Glutamatergic neuron (in vitro differentiated cells): ENCODE measurements around the gene FAM210B. TPM values are rescaled to one million over a fixed set of nuclear protein-coding genes. Genes with fewer than 3 reads are reported as not detected.

Experiments
- DNase-seq: peaks from one replicate; pipeline ENCODE4 v3.0.0; 2022
- H3K27ac Mint-ChIP-seq: one replicate; pipeline ENCODE4 v1.8.0; 2020; ENCODE audit warnings: mild to moderate bottlenecking, mixed read lengths, inconsistent platforms; ENCODE audit not compliant: unreplicated experiment
- H3K27me3 Mint-ChIP-seq: one replicate; pipeline ENCODE4 v1.8.0; 2020; ENCODE audit warnings: mild to moderate bottlenecking, moderate library complexity, mixed read lengths, inconsistent platforms; ENCODE audit not compliant: unreplicated experiment
- H3K36me3 Mint-ChIP-seq: one replicate; pipeline ENCODE4 v1.8.0; 2020; ENCODE audit warnings: mild to moderate bottlenecking, mixed read lengths, inconsistent platforms; ENCODE audit not compliant: unreplicated experiment
- H3K4me1 Mint-ChIP-seq: one replicate; pipeline ENCODE4 v1.8.0; 2020; ENCODE audit warnings: mild to moderate bottlenecking, low read depth, mixed read lengths, inconsistent platforms; ENCODE audit not compliant: unreplicated experiment
- H3K4me3 Mint-ChIP-seq: one replicate; pipeline ENCODE4 v1.8.0; 2020; ENCODE audit warnings: mild to moderate bottlenecking, mixed read lengths, inconsistent platforms; ENCODE audit not compliant: unreplicated experiment
- H3K9me3 Mint-ChIP-seq: one replicate; pipeline ENCODE4 v1.8.0; 2020; ENCODE audit warnings: mild to moderate bottlenecking, moderate library complexity, mixed read lengths, inconsistent platforms; ENCODE audit not compliant: unreplicated experiment
- total RNA-seq: library from RNA; stranded (reverse); fragmentation: NEBNext Ultra II Directional; extraction: Animal tissue kit (Norgen Biotek cat#: 25700); gene quantifications from one replicate; pipeline ENCODE4 v1.2.1, GENCODE V29; 2021; ENCODE audit not compliant: unreplicated experiment
- TF ChIP-seq, protein P1 (sequence below): fragments of 200-600 bp; sonication (generic); IDR thresholded peaks from one replicate; pipeline ENCODE4 v1.5.0; 2021; ENCODE audit not compliant: partially characterized antibody, unreplicated experiment

The FAM210B gene
- total RNA-seq, 1 donor from 2014 or later: 86.1 TPM

- H3K9me3 Mint-ChIP-seq: peaks cover 2% of the 10 kb centered on the region
- no peaks in the 10 kb centered on the region for H3K36me3 Mint-ChIP-seq
- H3K4me1 Mint-ChIP-seq: peaks cover 10% of the 10 kb centered on the region
- DNase-seq: no peak
- TF ChIP-seq, protein P1, sequence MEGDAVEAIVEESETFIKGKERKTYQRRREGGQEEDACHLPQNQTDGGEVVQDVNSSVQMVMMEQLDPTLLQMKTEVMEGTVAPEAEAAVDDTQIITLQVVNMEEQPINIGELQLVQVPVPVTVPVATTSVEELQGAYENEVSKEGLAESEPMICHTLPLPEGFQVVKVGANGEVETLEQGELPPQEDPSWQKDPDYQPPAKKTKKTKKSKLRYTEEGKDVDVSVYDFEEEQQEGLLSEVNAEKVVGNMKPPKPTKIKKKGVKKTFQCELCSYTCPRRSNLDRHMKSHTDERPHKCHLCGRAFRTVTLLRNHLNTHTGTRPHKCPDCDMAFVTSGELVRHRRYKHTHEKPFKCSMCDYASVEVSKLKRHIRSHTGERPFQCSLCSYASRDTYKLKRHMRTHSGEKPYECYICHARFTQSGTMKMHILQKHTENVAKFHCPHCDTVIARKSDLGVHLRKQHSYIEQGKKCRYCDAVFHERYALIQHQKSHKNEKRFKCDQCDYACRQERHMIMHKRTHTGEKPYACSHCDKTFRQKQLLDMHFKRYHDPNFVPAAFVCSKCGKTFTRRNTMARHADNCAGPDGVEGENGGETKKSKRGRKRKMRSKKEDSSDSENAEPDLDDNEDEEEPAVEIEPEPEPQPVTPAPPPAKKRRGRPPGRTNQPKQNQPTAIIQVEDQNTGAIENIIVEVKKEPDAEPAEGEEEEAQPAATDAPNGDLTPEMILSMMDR: no peak
- H3K27me3 Mint-ChIP-seq: peaks cover 2% of the 10 kb centered on the region
- no peak overlapping the region for H3K27ac Mint-ChIP-seq
- H3K4me3 Mint-ChIP-seq: no peak overlapping the region
Observed at GRCh38 chr20:56372850-56373249, 14.1 kb downstream of the FAM210B start.

DNA sequence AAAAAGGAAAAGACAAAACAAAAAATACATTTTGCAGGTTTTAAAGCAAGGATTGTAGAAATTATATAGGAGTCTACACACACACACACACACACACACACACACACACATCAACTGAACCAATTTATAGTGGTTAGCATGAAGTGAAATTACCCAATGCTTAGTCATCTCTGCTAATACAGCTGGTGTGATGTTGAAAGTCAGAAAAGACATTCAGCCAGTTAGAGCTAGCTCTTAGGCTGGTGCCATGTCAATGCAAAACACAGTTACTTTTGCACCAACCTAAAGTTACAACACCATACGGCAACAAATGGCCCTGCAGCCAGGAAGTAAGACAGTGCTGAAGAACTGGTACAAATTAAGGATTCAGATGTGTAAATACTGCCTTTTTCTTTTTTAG, 15.2 kb downstream of the FAM210B start:
- Mint-ChIP-seq H3K27ac (no peak overlapping the region), H3K4me3 (no peak overlapping the region), H3K36me3 (no peaks in the 10 kb centered on the region), H3K4me1 (peaks cover 6% of the 10 kb centered on the region), H3K27me3 (no peaks in the 10 kb centered on the region), H3K9me3 (peaks cover 2% of the 10 kb centered on the region)
- TF ChIP-seq, protein P1: no peak
- DNase-seq: no peak

- Mint-ChIP-seq H3K9me3 (no peaks in the 10 kb centered on the region), H3K4me3 (no peak overlapping the region), H3K36me3 (no peaks in the 10 kb centered on the region), H3K4me1 (no peaks in the 10 kb centered on the region), H3K27ac (no peak overlapping the region), H3K27me3 (no peaks in the 10 kb centered on the region)
- DNase-seq: no peak
- TF ChIP-seq, protein P1: no peak
Observed at GRCh38 chr20:56376331-56376730, 17.6 kb downstream of the FAM210B start.

DNA sequence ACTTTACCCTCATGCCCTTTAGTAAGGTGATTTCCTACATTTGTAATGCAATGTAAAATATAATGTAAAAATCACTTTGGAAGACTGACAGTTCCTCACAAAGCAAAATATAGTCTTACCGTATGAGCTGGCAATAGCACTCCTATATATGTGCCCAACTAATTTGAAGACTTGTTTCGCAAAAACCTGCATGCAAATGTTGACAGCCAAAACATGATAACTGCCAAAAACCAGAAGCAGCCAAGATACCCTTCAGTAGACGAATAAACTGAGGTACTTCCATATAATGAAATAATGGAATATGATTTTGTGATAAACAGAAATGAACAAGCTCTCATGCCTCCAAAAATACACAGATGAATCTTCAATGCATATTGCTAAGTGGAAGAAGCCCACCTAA, 19.6 kb downstream of the FAM210B start:
- Mint-ChIP-seq H3K9me3 (peaks cover 2% of the 10 kb centered on the region), H3K36me3 (no peaks in the 10 kb centered on the region), H3K4me1 (peaks cover 13% of the 10 kb centered on the region), H3K27ac (no peak overlapping the region), H3K4me3 (no peak overlapping the region), H3K27me3 (peaks cover 3% of the 10 kb centered on the region)
- DNase-seq: no peak
- TF ChIP-seq, protein P1: no peak

- no peak overlapping the region for H3K4me3 Mint-ChIP-seq
- H3K36me3 Mint-ChIP-seq: no peaks in the 10 kb centered on the region
- H3K27ac Mint-ChIP-seq: no peak overlapping the region
Observed at GRCh38 chr20:56380375-56380774, 21.6 kb downstream of the FAM210B start.

More at GRCh38 chr20:56380375-56380774, 21.6 kb downstream of the FAM210B start:
- TF ChIP-seq, protein P1: no peak
- H3K4me1 Mint-ChIP-seq: peaks cover 26% of the 10 kb centered on the region
- H3K27me3 Mint-ChIP-seq: peaks cover 4% of the 10 kb centered on the region
- DNase-seq: no peak
- peaks cover 4% of the 10 kb centered on the region for H3K9me3 Mint-ChIP-seq
